ENCODE data around the gene OSCP1. TPM values are rescaled to one million over a fixed set of nuclear protein-coding genes. Genes with fewer than 3 reads are reported as not detected.

OSCP1 gene
- total RNA-seq, 2 experiments from 2014 or later, result 1.3 to 1.7 TPM

- Mint-ChIP-seq H3K36me3 (ENCODE audit: low read depth) (peaks cover 37% of the 10 kb centered on the region), H3K9me3 (no peaks in the 10 kb centered on the region), H3K4me1 (peaks cover 56% of the 10 kb centered on the region), H3K27ac (peak overlapping the region; percentile 10), H3K4me3 (no peak overlapping the region), H3K27me3 (no peaks in the 10 kb centered on the region)
- CTCF ChIA-PET, result interaction anchor here (0.9 kb wide), 1 partner anchor 43 kb away, joined by 3 read pairs; no protein-coding TSS in a partner anchor
- no peak for DNase-seq
- POLR2A ChIA-PET, result interaction anchor here (0.8 to 3.3 kb wide), 3 partner anchors 10 to 19 kb away, joined by 3 to 21 read pairs (median 4); partner anchors contain the start of gene MRPS15
Observed at GRCh38 chr1:36453600-36454388, 3.5 kb upstream of the OSCP1 start.

GRCh38 chr1:36453051-36453450, 2.8 kb upstream of the OSCP1 start:
- ChIA-PET CTCF (interaction anchor here (0.9 kb wide), 1 partner anchor 42 kb away, joined by 3 read pairs; no protein-coding TSS in a partner anchor), POLR2A (interaction anchor here (0.5 to 3.3 kb wide), 4 partner anchors 11 to 76 kb away, joined by 3 to 21 read pairs (median 4); partner anchors contain the start of gene MRPS15)
- Mint-ChIP-seq H3K4me1 (peaks cover 49% of the 10 kb centered on the region), H3K9me3 (no peaks in the 10 kb centered on the region), H3K27me3 (no peaks in the 10 kb centered on the region), H3K36me3 (ENCODE audit: low read depth) (peaks cover 33% of the 10 kb centered on the region), H3K4me3 (no peak overlapping the region), H3K27ac (no peak overlapping the region)
- no peak for DNase-seq

- Mint-ChIP-seq H3K9me3 (no peaks in the 10 kb centered on the region), H3K4me1 (peaks cover 35% of the 10 kb centered on the region), H3K4me3 (peak overlapping the region; percentile 82), H3K27me3 (no peaks in the 10 kb centered on the region), H3K36me3 (ENCODE audit: low read depth) (peaks cover 21% of the 10 kb centered on the region), H3K27ac (peak overlapping the region; percentile 86)
- ChIA-PET CTCF (interaction anchor here (0.7 to 1.3 kb wide), 7 partner anchors 11 to 65 kb away, joined by 3 to 4 read pairs (median 3); partner anchors contain the start of gene MRPS15), POLR2A (interaction anchor here (0.8 to 2.7 kb wide), 8 partner anchors 9 to 144 kb away, joined by 3 to 32 read pairs (median 4); partner anchors contain the start of genes MRPS15 and SH3D21)
- no peak for DNase-seq
Observed at GRCh38 chr1:36450919-36451305, 661 bp upstream of the OSCP1 start.

GRCh38 chr1:36448530-36449056, 1.7 kb downstream of the OSCP1 start:
- ChIA-PET POLR2A (interaction anchor here (1.1 kb wide), 1 partner anchor 11 kb away, joined by 5 read pairs; no protein-coding TSS in a partner anchor), CTCF (interaction anchor here (1.0 to 1.1 kb wide), 2 partner anchors 14 to 68 kb away, joined by 4 to 5 read pairs; no protein-coding TSS in a partner anchor)
- Mint-ChIP-seq H3K27me3 (no peaks in the 10 kb centered on the region), H3K9me3 (no peaks in the 10 kb centered on the region), H3K36me3 (ENCODE audit: low read depth) (no peaks in the 10 kb centered on the region), H3K4me3 (no peak overlapping the region), H3K27ac (no peak overlapping the region), H3K4me1 (peaks cover 29% of the 10 kb centered on the region)
- DNase-seq, result no peak

GRCh38 chr1:36447450-36447849, 2.8 kb downstream of the OSCP1 start:
- CTCF ChIA-PET, result interaction anchor here (1.1 kb wide), 1 partner anchor 69 kb away, joined by 4 read pairs; no protein-coding TSS in a partner anchor
- Mint-ChIP-seq H3K4me1 (peaks cover 27% of the 10 kb centered on the region), H3K27ac (no peak overlapping the region)

GRCh38 chr1:36446746-36447145, 3.5 kb downstream of the OSCP1 start:
- no peak for DNase-seq
- POLR2A ChIA-PET, result no interaction called here
- CTCF ChIA-PET, result interaction anchor here (0.8 to 1.1 kb wide), 4 partner anchors 9 to 69 kb away, joined by 3 to 4 read pairs (median 4); no protein-coding TSS in a partner anchor
- H3K27ac Mint-ChIP-seq, result no peak overlapping the region
- peaks cover 25% of the 10 kb centered on the region for H3K4me1 Mint-ChIP-seq
- no peaks in the 10 kb centered on the region for H3K36me3 Mint-ChIP-seq (ENCODE audit: low read depth)
- H3K9me3 Mint-ChIP-seq, result no peaks in the 10 kb centered on the region
- no peaks in the 10 kb centered on the region for H3K27me3 Mint-ChIP-seq
- H3K4me3 Mint-ChIP-seq, result no peak overlapping the region

More at GRCh38 chr1:36447450-36447849, 2.8 kb downstream of the OSCP1 start:
- Mint-ChIP-seq H3K36me3 (ENCODE audit: low read depth) (no peaks in the 10 kb centered on the region), H3K9me3 (no peaks in the 10 kb centered on the region), H3K4me3 (no peak overlapping the region), H3K27me3 (no peaks in the 10 kb centered on the region)
- POLR2A ChIA-PET, result no interaction called here
- no peak for DNase-seq

- POLR2A ChIA-PET, result no interaction called here
- H3K4me3 Mint-ChIP-seq, result no peak overlapping the region
- H3K27me3 Mint-ChIP-seq, result no peaks in the 10 kb centered on the region
- no peaks in the 10 kb centered on the region for H3K36me3 Mint-ChIP-seq (ENCODE audit: low read depth)
- H3K4me1 Mint-ChIP-seq, result peaks cover 20% of the 10 kb centered on the region
- peak; percentile 48 for DNase-seq
- H3K9me3 Mint-ChIP-seq, result no peaks in the 10 kb centered on the region
- H3K27ac Mint-ChIP-seq, result no peak overlapping the region
- CTCF ChIA-PET, result interaction anchor here (0.8 to 1.1 kb wide), 4 partner anchors 9 to 70 kb away, joined by 3 to 4 read pairs (median 4); no protein-coding TSS in a partner anchor
Observed at GRCh38 chr1:36446271-36446670, 4.0 kb downstream of the OSCP1 start.

- DNase-seq, result no peak
- Mint-ChIP-seq H3K4me3 (no peak overlapping the region), H3K36me3 (ENCODE audit: low read depth) (no peaks in the 10 kb centered on the region), H3K9me3 (no peaks in the 10 kb centered on the region), H3K27ac (no peak overlapping the region), H3K27me3 (peaks cover 3% of the 10 kb centered on the region), H3K4me1 (peaks cover 6% of the 10 kb centered on the region)
- POLR2A ChIA-PET, result interaction anchor here (0.9 kb wide), 1 partner anchor 56 kb away, joined by 3 read pairs; no protein-coding TSS in a partner anchor
- CTCF ChIA-PET, result no interaction called here
Observed at GRCh38 chr1:36443297-36443696, 7.0 kb downstream of the OSCP1 start.

- POLR2A ChIA-PET, result interaction anchor here (1.1 kb wide), 1 partner anchor 11 kb away, joined by 4 read pairs; no protein-coding TSS in a partner anchor
Observed at GRCh38 chr1:36442337-36442736, 7.9 kb downstream of the OSCP1 start.

GRCh38 chr1:36440646-36441045, 9.6 kb downstream of the OSCP1 start:
- H3K9me3 Mint-ChIP-seq, result no peaks in the 10 kb centered on the region
- H3K4me3 Mint-ChIP-seq, result no peak overlapping the region
- no peaks in the 10 kb centered on the region for H3K36me3 Mint-ChIP-seq (ENCODE audit: low read depth)
- H3K27ac Mint-ChIP-seq, result no peak overlapping the region
- CTCF ChIA-PET, result interaction anchor here (0.8 kb wide), 2 partner anchors 10 to 76 kb away, joined by 3 read pairs; partner anchors contain the start of gene OSCP1
- no peaks in the 10 kb centered on the region for H3K4me1 Mint-ChIP-seq
- POLR2A ChIA-PET, result no interaction called here
- no peak for DNase-seq
- peaks cover 3% of the 10 kb centered on the region for H3K27me3 Mint-ChIP-seq

More at GRCh38 chr1:36442337-36442736, 7.9 kb downstream of the OSCP1 start:
- Mint-ChIP-seq H3K4me1 (peaks cover 6% of the 10 kb centered on the region), H3K27me3 (peaks cover 3% of the 10 kb centered on the region), H3K36me3 (ENCODE audit: low read depth) (no peaks in the 10 kb centered on the region), H3K9me3 (no peaks in the 10 kb centered on the region), H3K4me3 (no peak overlapping the region), H3K27ac (no peak overlapping the region)
- no peak for DNase-seq
- CTCF ChIA-PET, result no interaction called here

- Mint-ChIP-seq H3K4me1 (no peaks in the 10 kb centered on the region), H3K4me3 (no peak overlapping the region), H3K27me3 (peaks cover 3% of the 10 kb centered on the region), H3K36me3 (ENCODE audit: low read depth) (no peaks in the 10 kb centered on the region), H3K27ac (no peak overlapping the region), H3K9me3 (no peaks in the 10 kb centered on the region)
- CTCF ChIA-PET, result interaction anchor here (0.8 kb wide), 1 partner anchor 10 kb away, joined by 3 read pairs; the partner anchor contains the start of gene OSCP1
- POLR2A ChIA-PET, result no interaction called here
- no peak for DNase-seq
Observed at GRCh38 chr1:36440044-36440443, 10.2 kb downstream of the OSCP1 start.

GRCh38 chr1:36438715-36439114, 11.5 kb downstream of the OSCP1 start:
- no peak overlapping the region for H3K4me3 Mint-ChIP-seq
- no peaks in the 10 kb centered on the region for H3K9me3 Mint-ChIP-seq
- H3K4me1 Mint-ChIP-seq, result no peaks in the 10 kb centered on the region
- no peaks in the 10 kb centered on the region for H3K36me3 Mint-ChIP-seq (ENCODE audit: low read depth)
- POLR2A ChIA-PET, result interaction anchor here (0.6 kb wide), 1 partner anchor 27 kb away, joined by 3 read pairs; no protein-coding TSS in a partner anchor
- H3K27ac Mint-ChIP-seq, result no peak overlapping the region
- CTCF ChIA-PET, result interaction anchor here (1.1 kb wide), 1 partner anchor 17 kb away, joined by 3 read pairs; no protein-coding TSS in a partner anchor
- no peak for DNase-seq
- peaks cover 4% of the 10 kb centered on the region for H3K27me3 Mint-ChIP-seq

GRCh38 chr1:36436821-36437220, 13.4 kb downstream of the OSCP1 start:
- no peak overlapping the region for H3K4me3 Mint-ChIP-seq
- ChIA-PET CTCF (interaction anchor here (1.0 kb wide), 1 partner anchor 80 kb away, joined by 3 read pairs; no protein-coding TSS in a partner anchor), POLR2A (no interaction called here)
- no peaks in the 10 kb centered on the region for H3K4me1 Mint-ChIP-seq
- DNase-seq, result no peak
- H3K9me3 Mint-ChIP-seq, result no peaks in the 10 kb centered on the region
- peaks cover 9% of the 10 kb centered on the region for H3K27me3 Mint-ChIP-seq
- H3K36me3 Mint-ChIP-seq (ENCODE audit: low read depth), result no peaks in the 10 kb centered on the region
- H3K27ac Mint-ChIP-seq, result no peak overlapping the region

All from activated CD4-positive, alpha-beta memory T cell treated with anti-CD3 and anti-CD28 coated beads, Interleukin-2, amount 10 ng/mL, durations not matched to agents 7 days and 5 days (primary cell).